GM10266 (cell line): ENCODE measurements around the gene TCEA2.

ENCODE experiments used
- DNase-seq: peaks from one replicate; pipeline ENCODE4 v3.0.0; 2012; ENCODE audit errors: extremely low spot score
- TF ChIP-seq, protein P1 (sequence below): IDR thresholded peaks from 2 replicates; pipeline ENCODE4 v1.5.1; 2012; ENCODE audit warnings: mild to moderate bottlenecking, low read depth; ENCODE audit not compliant: control insufficient read depth, insufficient read depth; ENCODE audit errors: missing control alignments

Gene TCEA2

DNA sequence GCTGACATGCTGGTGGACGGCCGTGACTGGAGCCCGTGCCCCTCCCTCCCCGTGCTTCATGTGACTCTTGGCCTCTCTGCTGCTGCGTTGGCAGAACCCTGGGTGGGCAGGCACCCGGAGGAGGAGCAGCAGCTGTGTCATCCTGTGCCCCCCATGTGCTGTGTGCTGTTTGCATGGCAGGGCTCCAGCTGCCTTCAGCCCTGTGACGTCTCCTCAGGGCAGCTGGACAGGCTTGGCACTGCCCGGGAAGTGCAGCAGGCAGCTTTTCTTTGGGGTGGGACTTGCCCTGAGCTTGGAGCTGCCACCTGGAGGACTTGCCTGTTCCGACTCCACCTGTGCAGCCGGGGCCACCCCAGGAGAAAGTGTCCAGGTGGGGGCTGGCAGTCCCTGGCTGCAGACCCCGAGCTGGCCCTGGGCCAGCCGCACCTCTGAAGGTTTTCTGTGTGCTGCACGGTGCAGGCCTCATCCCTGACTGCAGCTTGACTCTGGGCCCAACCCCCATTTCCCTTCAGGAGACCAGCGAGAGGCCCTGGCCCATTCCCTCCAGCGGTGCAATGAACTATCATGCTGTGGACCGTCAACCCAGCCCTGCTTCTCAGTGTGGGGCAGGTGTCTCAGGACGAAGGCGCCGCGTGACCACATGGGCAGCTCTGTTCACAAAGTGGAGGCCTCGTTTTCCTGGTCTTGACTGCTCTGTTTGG is 36.2 kb downstream of the TCEA2 start:
- no peak for DNase-seq
- TF ChIP-seq, protein P1, sequence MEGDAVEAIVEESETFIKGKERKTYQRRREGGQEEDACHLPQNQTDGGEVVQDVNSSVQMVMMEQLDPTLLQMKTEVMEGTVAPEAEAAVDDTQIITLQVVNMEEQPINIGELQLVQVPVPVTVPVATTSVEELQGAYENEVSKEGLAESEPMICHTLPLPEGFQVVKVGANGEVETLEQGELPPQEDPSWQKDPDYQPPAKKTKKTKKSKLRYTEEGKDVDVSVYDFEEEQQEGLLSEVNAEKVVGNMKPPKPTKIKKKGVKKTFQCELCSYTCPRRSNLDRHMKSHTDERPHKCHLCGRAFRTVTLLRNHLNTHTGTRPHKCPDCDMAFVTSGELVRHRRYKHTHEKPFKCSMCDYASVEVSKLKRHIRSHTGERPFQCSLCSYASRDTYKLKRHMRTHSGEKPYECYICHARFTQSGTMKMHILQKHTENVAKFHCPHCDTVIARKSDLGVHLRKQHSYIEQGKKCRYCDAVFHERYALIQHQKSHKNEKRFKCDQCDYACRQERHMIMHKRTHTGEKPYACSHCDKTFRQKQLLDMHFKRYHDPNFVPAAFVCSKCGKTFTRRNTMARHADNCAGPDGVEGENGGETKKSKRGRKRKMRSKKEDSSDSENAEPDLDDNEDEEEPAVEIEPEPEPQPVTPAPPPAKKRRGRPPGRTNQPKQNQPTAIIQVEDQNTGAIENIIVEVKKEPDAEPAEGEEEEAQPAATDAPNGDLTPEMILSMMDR = no peak

DNA sequence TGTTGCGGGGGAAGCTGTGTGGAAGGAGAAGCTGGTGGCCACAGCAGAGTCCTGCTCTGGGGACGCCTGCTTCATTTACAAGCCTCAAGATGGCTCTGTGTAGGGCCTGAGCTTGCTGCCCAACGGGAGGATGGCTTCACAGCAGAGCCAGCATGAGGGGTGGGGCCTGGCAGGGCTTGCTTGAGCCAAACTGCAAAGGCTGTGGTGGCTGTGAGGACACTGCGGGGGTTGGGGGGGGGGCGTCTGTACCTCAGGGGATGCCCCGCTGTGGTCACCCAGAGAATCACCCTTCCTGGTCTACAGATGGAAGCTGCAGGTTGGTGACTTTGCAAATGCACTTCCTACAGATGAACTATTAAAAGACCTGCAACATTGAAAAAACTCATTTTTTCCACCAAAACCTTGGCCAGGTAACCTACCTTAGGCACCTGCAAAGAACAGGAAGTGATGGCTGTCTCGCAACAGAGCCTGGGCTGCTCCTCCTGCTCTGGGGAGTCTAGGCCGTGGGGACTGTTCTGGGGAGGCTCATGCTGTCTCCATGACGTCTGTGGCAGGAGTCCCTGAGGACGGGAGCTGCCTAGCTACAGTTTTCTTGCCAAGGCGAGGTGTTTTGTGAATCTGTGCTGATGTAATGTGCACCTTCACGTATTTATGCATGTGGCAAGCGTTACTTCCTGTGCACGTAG is 37.0 kb downstream of the TCEA2 start:
- TF ChIP-seq, protein P1 = no peak
- peak; percentile 69 for DNase-seq

- DNase-seq = no peak
- TF ChIP-seq, protein P1 = no peak
Measured at GRCh38 chr20:64100566-64100888, 37.5 kb downstream of the TCEA2 start.

- DNase-seq = no peak
- TF ChIP-seq, protein P1 = no peak
Measured at GRCh38 chr20:64100946-64101688, 38.1 kb downstream of the TCEA2 start.

DNA sequence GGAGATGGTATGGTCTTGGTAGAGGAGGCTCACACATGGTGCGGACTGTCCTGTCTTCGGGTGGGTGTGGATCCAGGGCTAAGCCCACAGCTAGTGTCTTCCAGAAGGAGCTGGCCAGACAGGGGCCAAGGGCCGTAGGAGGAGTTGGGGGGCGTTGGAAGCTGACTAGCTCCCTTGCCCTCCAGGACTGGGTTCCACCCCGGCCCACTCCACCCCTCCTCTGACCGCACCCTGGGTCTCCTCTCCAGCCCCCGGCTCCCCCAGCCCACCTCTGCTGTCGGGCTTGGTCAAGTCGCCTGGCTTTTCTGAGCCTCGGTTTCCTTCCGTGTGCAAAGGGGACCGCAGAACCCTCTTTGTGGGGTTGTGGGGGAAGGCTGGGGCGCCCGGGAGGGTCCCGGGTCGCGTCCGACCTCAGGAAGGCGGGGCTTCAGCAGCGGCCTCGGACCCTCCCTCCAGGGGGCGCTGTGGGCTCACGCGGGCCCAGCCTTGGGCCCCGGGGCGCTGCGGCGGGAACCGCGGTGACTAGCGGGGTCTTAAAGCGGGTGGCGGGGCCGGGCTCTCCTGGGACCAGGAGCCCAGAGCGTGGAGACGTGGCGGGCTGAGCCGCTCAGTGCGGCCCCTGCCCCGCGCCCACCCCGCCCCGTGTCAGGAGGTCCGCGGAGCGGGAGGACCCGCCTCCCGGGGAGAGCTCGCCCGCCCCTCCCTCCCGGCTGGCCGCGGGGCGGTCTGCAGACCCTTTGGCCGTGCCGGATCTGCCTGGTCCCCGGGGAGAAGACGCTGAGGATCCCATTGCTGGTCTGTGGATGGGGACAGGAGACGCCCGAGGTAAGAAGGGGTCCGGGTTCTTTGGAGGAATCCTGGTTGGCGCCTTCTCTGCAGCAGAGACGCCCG is 39.0 kb downstream of the TCEA2 start:
- TF ChIP-seq, protein P1 = peak; percentile 70
- DNase-seq = peak; percentile 86

GRCh38 chr20:64102647-64103354 is 39.8 kb downstream of the TCEA2 start:
- no peak for DNase-seq

More at GRCh38 chr20:64102647-64103354, 39.8 kb downstream of the TCEA2 start:
- TF ChIP-seq, protein P1 = no peak
